C1 segment of cervical spinal cord (tissue), 14 donors: ENCODE measurements around the gene MARCHF5.

Experiments
- DNase-seq, 14 donors: peaks; one replicate each; lab custom pipeline; 2025; lab: John Stamatoyannopoulos, UW

The MARCHF5 gene, protein sequence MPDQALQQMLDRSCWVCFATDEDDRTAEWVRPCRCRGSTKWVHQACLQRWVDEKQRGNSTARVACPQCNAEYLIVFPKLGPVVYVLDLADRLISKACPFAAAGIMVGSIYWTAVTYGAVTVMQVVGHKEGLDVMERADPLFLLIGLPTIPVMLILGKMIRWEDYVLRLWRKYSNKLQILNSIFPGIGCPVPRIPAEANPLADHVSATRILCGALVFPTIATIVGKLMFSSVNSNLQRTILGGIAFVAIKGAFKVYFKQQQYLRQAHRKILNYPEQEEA

DNA sequence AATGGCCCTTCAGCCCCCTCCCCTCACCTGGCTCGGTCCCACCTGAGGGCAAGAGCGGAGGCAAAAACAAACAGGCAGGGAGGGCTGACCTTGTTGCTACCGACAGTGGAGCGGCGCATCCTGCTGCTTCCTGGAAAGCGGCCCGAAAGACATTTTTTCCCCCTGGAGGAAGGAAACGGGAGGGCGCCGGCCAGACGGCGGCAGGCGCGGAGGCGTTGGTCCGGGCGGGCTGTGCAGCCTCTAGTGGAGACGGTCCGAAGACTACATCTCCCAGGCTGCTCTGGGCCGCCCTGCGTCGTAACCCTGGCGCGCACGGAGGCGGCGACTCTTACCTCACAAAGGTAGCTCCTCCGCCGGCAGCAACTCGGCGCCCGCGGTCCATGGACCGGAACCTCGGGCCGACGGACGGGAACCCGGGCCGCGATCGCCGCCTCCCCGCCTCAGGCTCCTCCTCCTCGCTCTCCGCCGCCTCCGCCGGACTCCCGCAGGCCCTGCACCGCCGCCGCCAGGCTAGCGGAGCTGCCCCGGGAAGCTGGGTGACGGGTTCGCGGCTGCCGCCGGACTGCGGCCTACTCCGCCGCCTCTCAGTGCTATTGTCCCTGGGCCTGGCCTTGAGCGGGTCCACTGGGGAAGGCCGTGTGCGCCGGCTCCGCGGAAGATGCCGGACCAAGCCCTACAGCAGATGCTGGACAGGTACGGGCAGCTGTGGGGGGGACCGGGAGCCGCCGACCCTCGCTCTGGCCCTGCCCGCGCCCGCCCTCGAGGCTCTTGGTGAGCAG lies at the start of gene MARCHF5, which contains the start of gene CPEB3:
TSS of gene MARCHF5 (plus strand) at position 331 of the 779 bp plus-strand sequence. CDS start at position 659, 328 bp downstream.
TSS of gene CPEB3 (minus strand) at position 242 of the 779 bp plus-strand sequence. CDS start 50,728 bp downstream, outside the sequence.
- DNase-seq, result peak; percentile 52 to 92 (median 86)

DNA sequence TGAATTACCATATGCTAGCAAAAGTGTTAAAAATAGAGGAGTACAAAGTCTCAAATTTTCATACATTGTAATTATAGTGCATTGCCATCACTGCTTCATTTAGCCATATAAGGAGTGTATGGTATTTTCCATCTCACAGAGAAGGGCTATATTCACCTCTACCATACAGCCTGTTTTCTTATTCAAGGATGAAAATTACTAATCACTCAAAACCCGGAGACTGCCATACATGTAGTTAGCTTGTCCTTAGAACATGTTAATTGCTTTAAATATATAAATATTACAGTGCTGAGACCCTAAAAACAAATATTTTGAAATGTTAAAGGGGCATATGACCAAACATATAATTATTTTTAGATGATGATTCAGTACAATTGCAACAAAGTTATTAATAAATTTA lies 49.5 kb upstream of the MARCHF5 start:
- no peak for DNase-seq

DNA sequence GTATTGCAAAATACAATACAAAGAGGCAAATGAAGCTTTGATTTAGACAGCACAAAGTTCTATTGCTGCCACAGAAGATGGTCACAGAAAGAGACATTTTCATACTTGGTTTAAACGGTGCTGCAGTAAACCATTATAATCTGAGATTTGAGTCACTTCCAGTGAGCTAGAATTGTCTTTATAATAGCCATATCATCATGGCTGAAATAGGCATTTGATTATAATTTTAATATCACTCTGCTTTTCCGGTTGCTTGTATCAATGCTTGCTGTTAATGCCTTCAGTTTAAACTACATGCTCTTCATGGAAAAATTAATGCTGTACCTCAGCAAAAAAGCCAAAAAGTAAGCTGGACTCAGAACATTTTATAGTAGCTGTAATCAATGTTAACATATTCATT lies 48.6 kb upstream of the MARCHF5 start:
- DNase-seq, result peak in 1 of 14 donors; percentile 10

DNA sequence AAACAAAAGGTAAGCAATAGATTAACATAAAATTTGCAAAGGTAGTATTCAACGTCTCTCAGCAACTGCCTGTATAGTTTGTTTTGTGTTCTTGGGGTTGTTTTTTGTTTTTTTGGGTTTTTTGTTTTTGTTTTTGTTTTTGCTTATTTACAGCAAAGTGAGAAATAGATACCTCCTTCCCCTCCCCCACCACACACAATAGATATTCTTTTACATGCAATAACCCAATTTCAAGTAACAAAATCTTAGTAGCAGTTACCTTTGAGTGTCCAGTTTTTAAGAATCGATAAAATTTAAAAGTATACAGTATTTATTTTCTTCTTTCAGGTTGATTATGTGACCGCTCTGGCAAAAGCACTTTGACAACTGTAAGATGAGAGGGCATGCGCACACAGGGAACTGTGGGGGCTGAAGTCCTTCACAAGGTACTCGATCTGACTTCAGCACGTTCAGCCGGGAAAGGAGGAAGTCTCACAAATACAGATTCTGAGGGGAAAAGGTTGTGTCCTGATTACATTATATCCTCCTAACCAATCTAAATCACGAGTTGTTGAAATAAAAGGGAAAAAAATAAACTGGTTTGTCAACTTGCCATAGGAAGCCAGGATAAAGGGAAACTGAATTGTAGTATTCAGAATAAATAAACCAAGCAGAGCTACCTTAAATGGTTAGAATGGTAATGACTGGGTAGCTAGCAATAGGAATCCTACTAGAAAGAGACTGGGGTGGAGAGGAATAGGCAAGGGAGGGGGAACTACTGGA lies 47.9 kb upstream of the MARCHF5 start:
- peak in 12 of 14 donors; percentile 6 to 88 (median 41) for DNase-seq

DNA sequence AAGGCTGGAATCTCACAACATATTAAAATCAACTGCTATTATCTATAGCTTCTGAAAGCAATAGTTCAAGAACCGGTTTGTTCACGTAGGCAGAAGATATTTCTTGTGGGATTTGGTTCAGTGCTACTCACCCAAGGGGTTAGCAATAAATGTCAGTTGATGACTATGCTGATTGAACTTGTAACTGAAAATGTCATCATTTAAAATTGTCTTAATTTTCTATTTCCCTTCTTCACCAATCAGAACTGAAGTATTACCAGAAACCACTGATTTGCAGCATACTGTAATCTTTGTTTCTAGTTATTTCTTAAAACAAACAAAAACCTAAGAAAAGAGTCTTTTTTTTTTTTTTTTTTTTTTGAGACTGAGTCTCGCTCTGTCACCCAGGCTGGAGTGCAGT lies 46.2 kb upstream of the MARCHF5 start:
- DNase-seq, result no peak

DNA sequence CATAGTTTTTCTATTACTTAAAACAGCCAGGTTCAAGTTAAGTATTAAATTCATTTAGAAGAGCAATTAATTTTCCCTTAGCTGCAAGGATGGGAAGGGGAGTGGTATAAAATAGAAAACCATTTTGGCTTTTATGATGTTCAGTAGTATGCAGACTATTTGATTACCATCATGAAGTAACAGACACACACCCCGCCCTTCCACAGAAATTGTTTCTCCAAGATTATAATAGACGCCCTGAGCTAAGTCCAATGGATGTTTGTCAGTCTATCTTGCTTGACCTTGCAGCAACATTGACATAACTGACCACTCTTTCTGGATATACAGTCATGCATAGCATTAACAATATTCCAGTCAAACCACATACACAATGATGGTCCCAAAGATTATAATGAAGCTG lies 42.4 kb upstream of the MARCHF5 start:
- DNase-seq, result no peak

DNA sequence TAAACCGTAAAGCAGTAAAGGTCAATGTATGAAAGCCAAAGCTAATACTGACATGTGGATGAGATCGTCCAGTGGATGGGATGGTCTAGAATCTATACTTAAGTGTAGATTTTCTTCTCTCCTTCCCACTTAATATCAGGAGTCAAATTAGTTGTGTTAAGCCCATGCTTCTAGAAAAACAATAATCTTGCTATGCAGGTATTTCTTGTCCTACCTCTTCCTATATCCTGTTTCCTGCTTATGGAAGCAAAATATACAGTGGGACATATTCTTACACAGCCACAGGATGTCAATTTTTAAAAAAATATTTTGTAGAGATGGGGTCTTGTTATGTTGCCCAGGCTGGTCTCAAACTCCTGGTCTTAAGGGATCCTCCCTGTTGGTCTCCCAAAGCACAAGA lies 27.6 kb upstream of the MARCHF5 start:
- no peak for DNase-seq

DNA sequence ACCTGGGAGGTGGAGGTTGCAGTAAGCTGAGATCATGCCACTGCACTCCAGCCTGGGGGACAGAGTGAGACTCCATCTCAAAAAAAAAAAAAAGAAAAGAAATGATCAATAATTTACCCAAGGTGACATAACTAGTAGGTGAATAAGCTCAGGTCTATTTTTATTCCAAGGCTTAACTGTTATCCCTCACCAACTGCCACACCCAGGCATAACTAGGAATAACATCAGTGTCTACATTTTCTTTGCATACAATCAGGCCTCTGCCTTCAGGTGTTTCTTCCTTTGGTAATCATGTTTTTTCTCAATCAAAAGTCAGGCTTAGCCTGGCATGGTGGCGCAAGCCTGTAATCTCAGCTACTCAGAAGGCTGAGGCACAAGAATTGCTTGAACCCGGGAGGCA lies 26.7 kb upstream of the MARCHF5 start:
- DNase-seq, result no peak

DNA sequence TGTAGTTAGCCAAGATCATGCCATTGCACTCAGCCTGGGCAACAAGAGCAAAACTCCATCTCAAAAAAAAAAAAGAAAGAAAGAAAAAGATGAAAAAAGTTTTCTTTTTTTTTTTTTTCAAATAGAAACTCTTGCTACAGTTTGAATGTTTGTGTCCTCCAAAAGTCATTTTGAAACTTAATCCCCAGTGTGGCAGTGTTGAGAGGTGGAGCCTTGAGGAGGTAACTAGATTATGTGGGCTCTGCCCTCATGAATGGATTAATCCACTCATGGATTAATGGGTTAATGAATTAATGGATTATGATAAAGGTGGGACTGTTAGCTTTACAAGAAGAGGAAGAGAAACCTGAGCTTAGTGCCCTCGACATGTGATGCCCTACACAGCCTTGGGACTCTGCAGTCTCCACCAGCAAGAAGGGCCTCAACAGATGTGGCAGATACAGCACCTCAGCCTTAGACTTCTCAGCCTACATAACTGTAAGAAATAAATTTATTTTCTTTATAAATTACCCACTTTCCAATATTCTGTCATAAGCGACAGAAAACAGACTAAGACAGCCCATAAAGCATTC lies 25.2 kb upstream of the MARCHF5 start:
- DNase-seq, result no peak

DNA sequence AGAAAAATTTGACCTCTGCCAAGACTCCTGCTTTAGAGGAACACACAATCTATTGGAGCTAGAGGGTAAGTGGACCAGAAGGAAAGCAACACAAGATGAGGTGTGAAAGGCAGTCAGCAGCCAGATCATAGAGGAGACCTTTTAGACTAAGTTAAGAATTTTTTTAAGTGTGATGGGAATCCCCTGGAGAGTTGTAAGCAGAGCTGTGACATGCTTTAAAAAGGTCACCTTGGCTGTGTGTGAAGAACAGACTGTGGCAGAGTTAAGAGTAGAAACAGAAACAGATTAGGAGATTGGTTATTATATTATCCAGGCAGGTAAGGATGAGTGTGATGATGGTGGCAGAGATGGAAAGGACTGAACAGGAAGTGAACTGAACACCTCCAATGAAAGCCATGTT lies 23.6 kb upstream of the MARCHF5 start:
- no peak for DNase-seq

DNA sequence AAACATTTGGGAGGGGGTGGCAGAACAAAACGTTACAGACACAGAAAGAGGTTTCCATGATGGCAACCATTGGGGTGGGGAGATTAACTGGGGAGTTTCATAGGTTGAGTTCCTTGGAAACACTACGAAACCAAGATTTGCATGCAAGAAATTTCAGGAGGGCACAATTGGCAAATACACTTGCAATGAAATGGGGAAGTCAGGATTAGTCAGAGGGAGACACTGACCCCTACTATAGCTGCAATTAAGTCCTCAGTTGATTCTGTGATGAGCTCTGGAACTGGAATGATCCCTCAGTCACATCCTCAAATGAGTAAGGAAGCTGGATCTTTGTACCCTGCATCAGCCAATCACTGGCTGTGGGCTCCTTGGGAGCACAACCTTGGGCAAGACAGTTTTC lies 22.2 kb upstream of the MARCHF5 start:
- no peak for DNase-seq

DNA sequence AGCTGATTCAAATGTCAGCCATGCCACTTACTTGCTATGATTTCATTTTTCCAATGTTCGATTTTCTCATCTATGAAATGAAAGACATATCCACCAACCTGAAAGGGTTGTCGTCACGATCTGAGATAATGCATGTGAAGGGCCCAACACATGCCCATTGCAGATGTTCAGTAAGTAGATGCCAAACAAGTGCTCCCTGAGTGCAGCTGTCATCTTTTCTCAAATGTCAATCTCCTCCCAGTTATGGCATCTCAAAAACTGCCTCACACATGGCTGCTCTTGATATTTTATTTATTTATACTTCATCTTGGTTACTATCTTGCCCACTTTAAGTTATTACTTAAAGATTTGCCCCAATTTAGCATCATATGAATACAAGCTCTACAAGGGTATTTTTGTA lies 16.9 kb upstream of the MARCHF5 start:
- no peak for DNase-seq

DNA sequence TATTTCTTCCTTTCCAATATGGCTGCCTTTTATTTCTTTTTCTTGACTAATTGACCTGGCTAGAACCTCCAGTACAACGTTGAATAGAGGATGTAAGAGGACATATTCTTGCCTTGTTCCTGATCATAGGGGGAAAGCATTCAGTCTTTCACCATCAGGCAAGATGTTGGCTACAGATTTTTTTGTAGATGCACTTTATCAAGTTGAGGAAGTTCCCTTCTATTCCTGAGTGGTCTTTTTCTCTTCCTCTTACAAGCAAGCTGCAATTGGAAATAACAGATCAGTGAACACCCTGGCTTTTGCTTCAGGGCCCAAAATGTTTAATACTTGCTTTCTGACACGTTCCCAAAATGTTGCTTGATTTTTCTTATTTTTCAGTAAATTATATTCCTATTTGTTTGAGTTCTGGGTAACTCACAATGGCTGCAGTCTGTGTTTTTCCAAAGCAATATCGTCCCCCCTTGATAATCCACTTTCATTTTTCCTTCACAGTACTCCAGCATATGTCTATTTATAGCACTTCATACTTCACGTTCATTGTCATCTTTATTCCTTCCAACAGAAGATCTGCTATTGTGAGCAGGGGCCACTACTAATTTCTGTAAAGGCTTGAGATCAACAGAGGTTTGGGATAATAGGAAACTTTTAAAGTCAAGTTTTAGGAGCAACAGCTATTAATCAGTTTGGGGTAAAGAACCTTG lies 11.8 kb upstream of the MARCHF5 start:
- no peak for DNase-seq

DNA sequence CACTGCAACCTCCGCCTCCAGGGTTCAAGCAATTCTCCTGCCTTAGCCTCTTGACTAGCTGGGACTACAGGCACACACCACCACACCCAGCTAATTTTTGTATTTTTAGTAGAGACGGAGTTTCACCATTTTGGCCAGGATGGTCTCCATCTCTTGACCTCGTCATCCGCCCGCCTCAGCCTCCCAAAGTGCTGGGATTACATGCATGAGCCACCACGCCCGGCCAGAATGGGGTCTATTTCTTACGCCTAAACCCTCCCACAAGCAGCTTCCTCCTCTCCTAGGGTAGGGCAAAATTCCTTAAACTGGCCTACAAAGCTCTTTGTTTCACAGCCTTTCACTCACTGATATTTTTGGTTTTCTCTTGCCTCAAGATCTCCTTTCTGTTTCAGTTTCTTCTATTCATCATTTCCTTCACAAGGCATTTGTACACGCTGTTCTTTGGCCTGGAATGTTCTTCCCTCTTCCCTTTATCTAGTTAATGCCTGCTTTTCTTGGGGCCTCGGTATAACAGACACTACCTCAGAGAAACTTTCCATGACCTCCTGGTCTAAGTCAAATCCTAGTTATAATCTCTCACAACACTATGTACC lies 6.8 kb upstream of the MARCHF5 start:
- no peak for DNase-seq

DNA sequence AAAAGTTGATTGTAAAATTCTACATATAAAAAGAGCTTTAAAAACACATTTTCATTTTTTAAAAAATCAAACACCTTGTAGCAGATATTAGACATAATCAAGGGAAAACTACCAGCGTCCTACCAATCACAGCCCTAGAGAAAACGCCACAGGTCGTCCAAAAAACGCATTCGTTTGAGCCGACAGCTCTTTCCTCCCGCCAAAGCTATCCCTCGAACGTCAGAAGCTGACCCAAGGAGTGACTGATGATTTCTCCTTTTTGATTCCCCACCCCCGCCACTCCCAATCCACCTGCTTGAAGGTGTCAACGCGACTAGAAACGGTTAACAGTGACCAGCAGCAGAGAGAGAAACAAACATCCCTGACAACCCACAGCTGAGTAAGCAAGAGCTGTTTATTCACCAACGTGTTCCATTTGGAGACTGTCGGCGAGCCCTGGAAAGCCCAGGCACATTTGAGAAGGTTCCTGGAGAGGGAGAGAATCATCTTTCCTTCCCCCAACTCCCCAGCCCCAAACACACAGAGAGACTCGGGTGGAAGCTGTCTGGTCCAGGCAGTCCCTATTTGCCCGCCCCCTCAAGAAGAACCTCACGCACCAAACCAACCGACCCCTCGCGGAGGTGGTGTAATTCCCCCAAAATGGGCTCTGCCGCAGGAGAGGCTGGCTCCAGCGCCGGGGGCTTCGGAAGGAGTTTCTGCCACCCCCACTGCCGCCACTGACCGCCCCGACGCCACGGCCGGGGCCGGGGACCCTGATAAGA lies 711 bp upstream of the MARCHF5 start:
- peak in 10 of 14 donors; percentile 32 to 69 (median 60) for DNase-seq

DNA sequence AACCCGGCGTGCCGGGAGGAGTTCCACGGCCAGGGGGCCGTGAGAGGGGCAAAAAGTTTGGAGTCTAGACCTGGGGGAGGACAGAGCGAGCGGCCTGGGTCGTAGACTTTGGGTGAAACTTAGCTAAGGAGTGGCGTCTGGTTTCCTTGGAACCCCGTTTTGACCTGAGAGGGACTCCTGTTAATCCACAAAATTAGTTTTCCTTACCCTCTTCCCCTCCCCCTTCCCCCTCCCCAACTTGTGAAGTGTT lies 574 bp downstream of the MARCHF5 start:
- DNase-seq, result peak in 1 of 14 donors; percentile 46

DNA sequence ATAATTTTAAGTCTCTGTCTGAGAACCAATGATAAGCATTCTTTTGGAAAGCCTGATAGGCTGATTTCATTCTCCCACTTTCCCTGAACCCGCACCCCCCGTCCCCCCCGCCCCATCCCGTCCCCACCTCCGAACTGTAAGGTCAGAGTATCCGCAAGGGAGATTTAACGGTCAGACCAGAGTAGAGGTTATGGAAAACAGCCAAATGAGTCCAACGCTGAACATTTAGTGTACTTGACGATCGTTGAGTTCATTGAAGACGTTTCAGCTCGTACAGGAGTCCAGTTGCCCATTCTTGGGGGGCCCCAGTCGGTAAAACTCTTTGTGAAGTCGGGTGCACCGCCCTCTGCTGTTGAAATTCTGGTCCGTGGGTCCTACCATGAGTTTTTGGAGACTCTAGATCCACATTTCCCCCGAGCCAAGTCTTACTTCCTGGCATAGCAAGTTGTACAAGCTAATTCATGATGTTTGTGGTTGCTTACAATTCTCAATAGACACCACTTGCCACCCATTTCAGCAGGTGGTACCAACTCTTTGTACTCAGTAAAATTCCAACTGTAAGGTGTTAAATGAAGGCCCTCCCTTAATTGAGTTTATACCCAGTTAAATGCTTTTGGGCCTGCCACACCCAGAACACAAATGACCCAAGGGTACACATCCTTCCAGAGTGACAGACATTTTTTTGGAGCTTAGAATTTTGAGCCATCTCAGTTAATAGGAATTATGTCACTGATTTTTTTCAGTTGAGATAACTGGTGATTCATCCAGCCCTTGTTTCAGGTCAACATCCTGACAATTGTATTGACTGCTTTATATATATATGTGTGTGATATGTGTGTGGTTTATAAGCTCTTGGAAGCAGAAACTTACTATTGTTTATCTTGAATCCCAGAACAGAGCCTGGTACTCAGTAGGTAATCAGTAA lies 1.2 kb downstream of the MARCHF5 start:
- DNase-seq, result peak in 10 of 14 donors; percentile 3 to 41 (median 8)

DNA sequence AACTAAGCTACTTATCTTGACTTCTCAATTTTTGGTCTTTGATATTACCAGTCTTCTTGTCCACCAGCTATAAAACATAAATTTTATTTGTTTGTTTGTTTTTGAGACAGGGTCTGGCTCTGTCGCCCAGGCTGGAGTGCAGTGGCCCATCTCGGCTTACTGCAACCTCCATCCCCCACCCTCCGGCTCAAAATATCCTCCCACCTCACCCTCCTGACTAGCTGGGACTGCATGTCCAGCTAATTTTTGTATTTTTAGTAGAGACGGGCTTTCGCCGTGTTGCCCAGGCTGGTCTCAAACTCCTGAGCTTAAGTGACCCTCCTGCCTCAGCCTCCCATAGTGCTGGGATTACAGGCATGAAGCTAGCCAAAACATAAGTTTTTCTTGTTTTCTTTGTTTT lies 7.5 kb downstream of the MARCHF5 start:
- no peak for DNase-seq

DNA sequence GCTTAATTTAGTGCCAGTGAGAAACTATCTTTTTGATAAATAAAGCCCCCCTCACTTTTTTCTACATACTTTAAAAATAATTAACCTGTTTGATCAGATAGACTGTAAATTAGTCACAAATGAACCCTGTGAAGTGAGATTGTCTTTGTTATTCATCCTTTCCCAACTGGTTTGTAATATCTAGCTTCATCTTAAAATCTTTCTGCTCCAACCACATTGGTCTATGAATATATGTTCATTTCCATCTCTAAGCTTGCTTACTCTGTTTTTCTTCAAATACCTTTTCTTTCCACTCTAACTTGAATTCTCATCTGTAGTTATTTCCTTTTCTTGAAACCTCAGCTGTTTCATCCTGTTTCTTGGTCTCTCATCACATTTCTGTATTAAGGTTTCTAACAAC lies 12.1 kb downstream of the MARCHF5 start:
- DNase-seq, result no peak
